Mucosa of gallbladder (tissue), 1 donor: ENCODE data around the gene DEPDC1B. TPM values are rescaled to one million over a fixed set of nuclear protein-coding genes. Genes with fewer than 3 reads are reported as not detected.
"Not testable (repeated sequence)": the region's sequence is repeated elsewhere in the genome, so short reads cannot be mapped to it uniquely, and the experiment has no call there.

Experiments used
- DNase-seq: peaks from one replicate; pipeline ENCODE4 v3.0.0-alpha.2; 2020; ENCODE audit warnings: low spot score
- total RNA-seq: library from RNA; stranded (reverse); gene quantifications from one replicate; pipeline ENCODE4 v1.2.1, GENCODE V29; 2021
- donor health status: DM: no; HTN: no; CAD: no.

The DEPDC1B gene, protein sequence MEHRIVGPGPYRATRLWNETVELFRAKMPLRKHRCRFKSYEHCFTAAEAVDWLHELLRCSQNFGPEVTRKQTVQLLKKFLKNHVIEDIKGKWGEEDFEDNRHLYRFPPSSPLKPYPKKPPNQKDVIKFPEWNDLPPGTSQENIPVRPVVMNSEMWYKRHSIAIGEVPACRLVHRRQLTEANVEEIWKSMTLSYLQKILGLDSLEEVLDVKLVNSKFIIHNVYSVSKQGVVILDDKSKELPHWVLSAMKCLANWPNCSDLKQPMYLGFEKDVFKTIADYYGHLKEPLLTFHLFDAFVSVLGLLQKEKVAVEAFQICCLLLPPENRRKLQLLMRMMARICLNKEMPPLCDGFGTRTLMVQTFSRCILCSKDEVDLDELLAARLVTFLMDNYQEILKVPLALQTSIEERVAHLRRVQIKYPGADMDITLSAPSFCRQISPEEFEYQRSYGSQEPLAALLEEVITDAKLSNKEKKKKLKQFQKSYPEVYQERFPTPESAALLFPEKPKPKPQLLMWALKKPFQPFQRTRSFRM
- total RNA-seq, result 117 TPM

DNA sequence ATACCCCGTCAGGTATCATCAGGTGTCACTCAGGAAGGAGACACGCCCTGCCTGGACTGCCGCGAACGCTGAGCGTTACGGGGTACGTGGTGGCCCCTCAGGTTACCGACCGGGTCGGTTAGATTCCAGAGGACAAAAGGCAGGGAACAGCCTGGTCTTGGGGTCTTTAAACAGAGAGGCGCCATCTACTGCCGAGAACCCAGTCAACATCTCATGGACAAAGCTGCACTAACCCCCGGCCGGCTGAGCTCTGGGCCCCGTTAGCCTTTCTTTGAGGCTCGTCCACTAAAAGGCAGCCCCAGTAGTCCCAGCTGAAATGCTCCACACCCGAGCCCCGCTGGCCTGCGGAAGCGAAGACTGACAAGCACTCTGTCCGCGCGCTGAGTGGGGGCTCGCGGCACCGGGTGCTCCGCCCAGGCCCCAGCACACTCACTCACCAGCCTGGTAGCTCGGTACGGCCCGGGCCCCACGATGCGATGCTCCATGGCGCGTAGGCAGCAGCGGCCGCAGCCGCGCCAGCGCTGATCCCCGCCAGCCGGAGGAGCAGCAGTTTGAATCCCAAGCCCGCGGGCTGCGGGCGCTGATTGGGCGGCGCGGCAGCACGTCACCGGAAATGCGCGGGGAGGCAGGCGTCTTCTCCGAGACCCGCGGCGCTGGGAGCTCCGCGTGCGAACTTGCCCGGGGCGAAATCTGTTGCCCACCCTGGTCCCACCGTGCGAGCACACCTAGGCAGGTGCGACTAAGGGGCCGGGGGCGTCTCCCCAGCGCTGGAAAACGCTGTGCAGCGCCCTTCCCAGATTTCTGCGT is at the start of gene DEPDC1B:
DEPDC1B (minus strand) TSS at position 558 of the 807 bp plus-strand sequence; CDS start at position 485, 73 bp downstream.
- DNase-seq, result peak; percentile 90

DNA sequence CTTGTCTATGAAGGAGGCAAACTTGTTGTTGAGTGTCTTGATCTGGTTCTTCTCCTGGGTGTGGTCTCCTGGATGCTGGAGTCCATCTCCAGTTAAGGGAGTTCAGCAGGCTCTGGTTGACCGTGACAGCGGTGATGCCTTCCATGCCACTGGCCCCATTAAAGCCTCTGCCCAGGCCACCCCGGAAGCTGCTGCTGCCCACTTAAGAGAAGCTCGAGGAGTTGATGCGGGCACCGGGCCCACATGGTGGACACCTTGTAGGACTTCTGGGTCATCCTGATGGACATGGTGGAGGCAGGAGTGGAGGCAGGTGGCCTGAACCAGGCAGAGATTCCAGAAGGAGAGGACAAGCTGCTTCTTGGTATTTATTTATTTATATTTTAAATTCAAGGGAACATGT is 44.7 kb upstream of the DEPDC1B start:
- DNase-seq, result no peak

DNA sequence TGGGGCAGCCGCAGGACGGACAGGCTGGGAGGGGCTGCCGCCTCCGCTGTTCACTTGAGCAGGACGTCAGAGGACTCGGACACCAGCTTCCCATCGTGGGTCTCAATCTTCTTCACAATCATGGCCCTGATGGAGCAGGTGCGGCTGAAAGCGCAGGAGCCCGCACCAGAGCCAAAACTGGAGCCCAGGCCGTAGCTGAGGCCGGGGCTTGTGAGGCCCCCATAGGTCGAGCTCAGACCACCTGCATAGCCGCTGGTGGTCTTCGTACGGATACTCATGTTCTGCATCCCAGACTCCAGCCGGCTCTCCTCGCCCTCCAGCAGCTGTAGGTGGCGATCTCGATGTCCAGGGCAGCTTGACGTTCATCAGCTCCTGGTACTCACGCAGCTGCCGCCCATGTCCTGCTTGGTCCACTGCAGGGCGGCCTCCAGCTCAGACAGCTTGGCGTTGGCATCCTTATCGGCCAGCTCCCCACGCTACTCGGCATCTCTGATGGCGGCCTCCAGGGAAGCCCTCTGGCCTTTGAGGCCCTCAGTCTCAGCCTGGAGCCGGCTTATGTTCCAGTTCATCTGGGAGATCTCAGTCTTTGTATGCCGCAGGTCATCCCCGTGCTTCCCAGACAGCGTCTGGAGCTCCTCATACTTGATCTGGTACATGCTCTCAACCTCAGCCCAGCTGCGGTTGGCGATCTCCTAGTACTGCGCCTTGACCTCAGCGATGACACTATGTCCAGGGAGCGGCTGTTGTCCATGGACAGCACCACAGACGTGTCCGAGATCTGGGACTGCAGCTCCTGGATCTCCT is 43.7 kb upstream of the DEPDC1B start:
- no peak for DNase-seq

DNA sequence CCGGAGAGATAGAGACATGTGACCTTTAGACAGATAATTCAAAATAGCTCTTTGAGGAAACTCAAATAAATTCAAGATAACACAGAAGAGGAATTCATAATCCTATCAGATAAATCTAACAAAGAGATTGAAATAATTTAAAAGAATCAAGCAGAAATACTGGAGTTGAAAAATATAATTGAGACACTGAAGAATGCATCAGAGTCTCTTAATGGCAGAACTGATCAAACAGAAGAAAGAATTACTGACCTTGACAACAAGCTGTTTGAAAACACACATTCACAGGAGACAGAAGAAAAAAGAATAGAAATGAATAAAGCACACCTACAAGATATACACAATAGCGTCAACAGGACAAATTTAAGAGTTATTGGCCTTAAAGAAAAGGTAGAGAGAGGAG is 40.4 kb upstream of the DEPDC1B start:
- no peak for DNase-seq

DNA sequence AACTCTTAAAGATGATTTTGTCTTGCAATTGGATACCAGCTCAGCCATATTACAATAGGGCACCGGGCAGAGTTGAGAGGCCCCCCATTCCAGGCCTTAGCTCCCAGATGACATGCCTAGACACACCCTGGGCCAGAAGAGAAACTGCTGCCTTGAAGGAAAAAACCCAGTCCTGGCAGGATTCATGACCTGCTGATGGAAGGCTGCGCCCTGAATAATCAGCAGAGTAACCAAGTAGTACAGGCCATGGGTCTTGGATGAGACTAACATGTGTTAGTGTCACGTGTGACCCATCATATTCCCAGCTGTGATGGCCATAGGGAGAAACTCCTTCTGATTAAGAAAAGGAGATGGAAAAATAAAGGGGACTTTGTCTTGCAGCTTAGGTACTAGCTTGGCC is 39.0 kb upstream of the DEPDC1B start:
- DNase-seq, result no peak

DNA sequence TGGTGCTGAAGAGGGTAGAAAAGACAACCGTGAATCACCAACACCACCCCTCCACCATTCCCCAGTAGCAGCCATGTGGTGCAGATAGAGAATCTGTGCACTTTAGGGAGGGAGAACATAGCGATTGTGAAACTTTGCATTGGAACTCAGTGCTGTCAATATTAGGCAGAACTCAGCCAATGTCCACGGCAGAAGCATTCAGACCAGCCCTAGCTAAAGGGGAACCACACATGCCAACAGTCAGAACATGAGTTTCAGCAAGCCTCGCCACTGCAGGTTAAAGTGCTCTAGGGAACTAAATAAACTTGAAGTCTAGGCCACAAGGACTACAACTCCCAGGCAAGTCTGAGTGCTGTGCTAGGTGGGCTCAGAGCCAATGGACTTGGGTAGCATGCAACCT is 38.5 kb upstream of the DEPDC1B start:
- no peak for DNase-seq

DNA sequence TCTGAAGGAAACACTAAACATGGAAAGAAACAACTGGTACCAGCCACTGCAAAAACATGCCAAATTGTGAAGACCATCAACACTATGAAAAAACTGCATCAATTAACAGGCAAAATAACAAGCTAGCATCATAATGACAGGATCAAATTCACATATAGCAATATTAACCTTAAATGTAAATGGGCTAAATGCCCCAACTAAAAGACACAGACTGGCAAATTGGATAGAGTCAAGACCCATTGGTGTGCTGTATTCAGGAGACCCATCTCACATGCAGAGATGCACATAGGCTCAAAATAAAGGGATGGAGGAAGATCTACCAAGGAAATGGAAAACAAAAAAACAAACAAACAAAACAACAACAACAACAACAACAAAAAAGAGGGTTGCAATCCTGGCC is 30.9 kb upstream of the DEPDC1B start:
- DNase-seq, result not testable (repeated sequence)

DNA sequence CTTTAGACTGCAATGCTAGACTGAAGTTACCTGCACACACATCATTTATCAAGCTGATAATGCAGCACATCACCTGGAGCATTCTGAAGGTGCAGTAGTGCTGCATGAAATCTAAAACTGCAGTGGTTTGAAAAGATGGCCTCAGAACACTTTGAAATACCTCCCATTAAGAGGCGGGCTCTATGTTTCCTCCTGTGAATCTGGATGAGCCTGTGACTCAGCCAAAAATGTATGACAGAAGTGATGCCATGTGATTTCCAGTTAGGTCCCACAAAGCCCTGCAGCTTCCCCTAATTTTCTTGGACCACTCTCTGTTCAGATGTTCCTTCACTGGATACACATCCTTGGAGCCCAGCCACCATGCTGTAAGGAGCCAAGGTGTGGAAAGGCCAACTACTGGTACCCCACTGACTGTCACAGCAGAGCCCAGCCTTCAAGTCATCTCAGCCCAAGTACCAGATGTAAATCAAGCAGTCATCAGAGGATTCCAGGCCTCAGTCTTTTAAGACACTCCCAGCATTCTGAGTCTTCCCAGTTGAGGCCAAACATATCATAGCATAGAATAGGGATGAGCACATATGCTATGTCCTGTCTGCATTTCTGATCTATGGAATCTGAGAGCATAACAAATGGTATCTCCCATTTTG is 27.2 kb upstream of the DEPDC1B start:
- no peak for DNase-seq

DNA sequence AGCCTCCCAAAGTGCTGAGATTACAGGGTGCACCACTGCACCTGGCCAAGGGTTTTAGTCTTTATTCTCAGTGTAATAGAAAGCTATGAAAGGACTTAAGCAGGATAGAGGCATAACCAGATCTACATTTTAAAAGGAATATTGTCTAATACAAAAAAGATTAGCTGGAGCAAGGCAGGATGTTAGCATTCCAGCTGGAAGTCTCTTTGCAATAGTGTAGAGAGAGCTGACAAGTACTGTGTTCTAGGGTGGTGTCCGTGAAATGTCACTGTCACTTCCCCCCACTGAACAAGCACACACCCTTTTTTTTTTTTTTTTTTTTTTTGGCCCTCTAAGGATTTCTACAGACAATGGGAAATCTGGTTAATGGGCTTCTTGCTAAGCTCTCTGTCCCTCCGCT is 24.2 kb upstream of the DEPDC1B start:
- no peak for DNase-seq

DNA sequence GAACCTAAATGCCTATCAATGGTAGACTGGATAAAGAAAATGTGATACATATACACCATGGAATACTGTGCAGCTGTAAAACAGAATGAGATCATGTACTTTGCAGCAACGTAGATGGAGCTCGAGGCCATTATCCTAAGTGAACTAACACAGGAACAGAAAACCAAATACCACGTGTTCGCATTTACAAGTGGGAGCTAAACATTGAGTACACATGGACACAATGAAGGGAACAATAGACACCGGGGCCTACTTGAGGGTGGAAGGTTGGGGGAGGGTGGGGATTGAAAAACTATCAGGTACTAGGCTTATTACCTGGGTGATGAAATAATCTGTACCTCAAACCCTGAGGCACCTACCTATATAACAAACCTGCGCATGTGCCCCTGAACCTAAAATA is 22.4 kb upstream of the DEPDC1B start:
- no peak for DNase-seq

DNA sequence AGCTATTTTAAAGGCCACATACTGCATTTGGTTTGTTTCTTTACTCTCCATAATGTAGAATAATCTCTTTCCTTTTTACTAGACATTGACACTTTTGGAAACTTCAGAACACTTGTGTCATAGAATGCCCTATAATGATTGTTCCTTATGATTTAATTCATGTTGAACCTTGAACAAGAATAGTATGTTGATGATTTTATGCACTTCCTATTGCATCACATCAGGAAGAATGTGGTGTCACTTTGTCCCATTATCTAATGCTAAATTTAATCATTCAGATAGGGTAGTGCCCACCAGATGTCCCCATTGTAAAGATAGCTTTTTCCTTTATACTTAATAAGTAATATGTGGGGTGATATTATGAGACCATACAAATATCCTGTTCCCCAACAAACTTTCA is 19.4 kb upstream of the DEPDC1B start:
- DNase-seq, result no peak

DNA sequence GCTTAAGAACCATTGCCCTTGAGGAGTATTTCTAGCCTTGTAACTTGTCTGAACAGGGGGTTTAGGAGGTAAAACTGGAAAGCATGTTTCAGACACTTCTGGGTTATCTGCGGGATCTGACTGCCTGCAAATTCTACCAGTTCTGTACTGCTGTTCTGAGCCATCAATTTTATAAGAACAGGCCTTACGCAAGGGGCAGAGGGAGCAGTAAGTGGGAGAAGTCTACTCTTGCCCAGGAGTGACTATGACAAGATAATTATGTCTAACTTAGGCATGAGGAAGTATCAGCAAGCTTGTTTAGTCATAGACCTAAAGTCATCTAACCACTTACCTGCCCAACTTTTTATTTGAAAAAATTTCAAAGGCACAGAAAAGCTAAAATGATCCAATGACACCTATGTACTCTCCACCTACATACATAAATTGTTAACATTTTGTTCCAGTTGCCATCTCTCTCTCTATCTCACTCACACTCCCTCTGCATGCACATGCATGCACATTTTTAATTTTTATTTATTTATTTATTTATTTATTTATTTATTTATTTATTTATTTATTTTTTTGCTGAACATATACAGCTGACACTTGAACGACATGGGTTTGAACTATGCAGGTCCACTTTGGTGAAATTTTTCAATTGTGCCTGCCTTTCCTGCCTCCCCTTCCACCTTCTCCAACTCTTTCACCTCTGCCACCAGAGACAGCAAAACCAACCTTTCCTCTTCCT is 18.4 kb upstream of the DEPDC1B start:
- DNase-seq, result no peak

DNA sequence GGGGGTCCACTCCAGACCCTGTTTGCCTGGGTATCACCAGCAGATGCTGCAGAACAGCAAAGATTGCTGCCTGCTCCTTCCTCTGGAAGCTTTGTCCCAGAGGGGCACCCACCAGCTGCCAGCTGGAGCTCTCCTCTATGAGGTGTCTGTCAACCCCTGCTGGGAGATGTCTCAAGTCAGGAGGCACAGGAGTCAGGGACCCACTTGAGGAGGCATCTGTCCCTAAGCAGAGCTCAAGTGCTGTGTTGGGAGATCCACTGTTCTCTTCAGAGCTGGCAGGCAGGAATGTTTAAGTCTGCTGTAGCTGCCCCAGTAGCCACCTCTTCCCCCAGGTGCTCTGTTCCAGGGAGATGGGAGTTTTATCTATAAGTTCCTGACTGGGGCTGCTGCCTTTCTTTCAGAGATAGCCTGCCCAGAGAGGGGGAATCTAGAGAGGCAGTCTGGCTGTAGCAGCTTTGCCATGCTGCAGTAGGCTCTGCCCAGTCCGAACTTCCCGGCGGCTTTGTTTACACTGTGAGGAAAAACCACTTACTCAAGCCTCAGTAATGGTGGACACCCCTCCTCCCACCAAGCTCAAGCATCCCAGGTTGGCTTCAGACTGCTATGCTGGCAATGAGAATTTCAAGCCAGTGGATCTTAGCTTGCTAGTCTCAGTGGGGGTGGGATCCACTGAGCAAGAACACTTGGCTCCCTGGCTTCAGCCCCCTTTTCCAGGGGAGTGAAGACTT is 15.4 kb upstream of the DEPDC1B start:
- DNase-seq, result not testable (repeated sequence)

DNA sequence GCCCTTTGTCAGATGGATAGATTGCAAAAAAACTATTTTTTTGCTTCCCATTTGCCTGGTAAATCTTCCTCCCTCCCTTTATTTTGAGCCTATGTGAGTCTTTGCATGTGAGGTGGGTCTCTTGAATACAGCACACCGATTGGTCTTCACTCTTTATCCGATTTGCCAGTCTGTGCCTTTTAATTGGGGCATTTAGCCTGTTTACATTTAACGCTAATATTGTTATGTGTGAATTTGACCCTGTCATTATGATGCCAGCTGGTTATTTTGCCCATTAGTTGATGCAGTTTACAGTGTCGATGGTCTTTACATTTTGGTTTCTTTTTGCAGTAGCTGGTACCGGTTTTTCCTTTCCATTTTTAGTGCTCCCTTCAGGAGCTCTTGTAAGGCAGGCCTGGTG is 13.0 kb upstream of the DEPDC1B start:
- no peak for DNase-seq

DNA sequence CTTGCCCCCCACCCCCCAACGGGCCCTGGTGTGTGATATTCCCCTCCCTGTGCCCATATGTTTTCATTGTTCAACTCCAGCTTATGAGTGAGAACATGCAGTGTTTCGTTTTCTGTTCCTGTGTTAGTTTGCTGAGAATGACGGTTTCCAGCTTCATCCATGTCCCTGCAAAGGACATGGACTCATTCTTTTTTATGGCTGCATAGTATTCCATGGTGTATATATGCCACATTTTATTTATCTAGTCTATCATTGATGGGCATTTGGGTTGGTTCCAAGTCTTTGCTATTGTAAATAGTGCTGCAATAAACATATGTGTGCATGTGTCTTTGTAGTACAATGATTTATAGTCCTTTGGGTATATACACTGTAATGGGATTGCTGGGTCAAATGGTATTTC is 11.9 kb upstream of the DEPDC1B start:
- not testable (repeated sequence) for DNase-seq

DNA sequence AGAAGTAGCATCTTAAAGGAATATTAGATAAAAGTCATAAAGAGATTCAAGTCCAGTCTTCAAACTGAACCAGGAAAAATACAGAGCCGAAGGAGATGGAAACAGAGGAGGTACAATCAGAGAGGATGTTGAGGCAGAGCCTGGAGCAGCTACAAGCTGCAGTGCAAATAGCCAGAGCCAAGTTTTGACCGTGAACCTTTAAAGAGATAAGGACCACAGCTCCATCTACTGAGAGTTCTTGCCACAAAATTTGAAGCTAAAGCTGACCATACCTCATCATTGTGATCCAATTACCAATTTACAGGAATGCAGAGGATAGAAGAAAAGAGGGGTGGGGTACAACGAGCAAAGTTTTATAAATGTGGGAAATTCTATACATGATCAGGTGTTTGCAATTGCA is 10.4 kb upstream of the DEPDC1B start:
- DNase-seq, result no peak

DNA sequence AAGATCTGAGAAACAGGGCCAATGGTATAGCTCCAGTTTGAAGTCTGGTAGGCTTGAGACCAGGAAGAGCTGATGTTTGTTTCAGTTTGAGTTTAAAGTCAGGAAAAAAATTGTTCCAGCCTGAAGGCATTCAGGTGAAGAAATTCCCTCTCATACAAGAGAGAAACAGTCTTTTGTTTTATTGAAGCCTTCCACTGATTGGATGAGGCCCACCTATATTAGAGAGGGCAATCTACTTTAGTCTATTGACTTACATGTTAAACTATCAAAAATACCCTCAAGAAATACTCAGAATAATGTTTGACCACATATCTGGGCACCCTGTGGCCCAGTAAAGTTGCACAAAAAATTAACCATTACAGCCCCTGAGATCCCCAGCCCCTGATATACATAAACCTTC is 5.2 kb upstream of the DEPDC1B start:
- no peak for DNase-seq

DNA sequence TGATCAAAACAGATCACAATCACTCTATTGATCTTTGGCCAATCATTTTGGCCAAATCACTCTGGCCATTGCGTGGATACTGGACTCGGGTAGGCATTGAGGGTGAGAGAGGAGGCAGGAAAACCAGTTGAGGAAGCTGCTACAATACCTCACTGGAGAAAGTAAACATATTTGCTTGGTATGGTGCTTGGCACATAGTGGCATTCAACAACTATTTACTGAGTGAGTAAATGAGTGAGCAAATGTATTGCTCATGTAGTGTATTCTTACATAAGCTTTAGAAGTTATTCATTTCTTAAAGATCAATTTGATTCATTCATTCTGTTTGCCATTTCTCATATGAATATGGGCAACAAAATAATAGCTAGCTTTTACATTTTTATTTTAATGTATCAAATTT is 4.0 kb upstream of the DEPDC1B start:
- peak; percentile 49 for DNase-seq

DNA sequence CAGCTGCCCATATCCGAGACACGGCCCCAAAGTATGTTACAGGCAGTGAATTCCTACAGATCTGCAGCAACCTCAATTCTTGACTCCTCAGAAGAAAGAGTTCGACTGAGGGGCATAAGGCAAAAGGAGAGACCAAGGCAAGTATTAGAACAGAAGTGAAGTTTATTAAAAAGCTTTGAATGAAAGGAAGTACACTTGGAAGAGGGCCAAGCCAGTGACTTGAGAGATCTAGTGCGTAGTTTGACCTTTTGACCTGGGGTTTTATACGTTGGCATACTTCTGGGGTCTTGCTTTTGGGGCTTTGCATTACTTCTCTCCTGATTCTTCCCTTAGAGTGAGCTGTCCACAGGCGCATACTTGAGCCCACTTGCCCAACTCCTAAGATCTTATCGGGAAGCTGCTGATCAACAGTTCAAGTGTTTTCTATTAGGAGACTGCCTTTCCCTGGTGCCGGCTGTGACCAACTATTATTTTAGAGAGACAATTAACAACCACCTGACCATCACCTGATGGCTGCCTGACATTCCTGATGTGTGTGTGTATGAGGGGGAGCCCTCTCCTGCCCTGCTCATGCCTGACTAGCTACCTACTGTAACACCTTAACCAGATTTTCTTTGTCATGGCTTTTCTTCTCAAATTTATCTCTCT is 1.5 kb upstream of the DEPDC1B start:
- peak; percentile 73 for DNase-seq

DNA sequence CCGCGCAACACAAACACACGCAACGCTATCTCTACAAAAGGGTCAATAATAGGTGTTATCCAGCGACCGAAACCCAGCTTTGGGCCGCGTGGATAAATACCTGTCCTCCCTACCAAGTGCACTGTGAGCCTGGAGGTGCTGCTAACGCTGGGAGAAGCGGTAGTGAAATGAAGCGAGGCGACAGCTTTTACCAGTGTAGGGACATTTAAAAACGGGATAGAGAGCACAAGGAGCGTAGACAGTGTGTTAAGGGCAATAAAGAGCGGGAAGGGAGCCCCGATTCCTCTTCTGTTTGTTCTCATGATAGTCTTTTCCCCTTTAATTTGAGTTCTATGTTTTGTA is 421 bp upstream of the DEPDC1B start:
- DNase-seq, result no peak
